ENCODE measurements around the gene PPM1E. TPM values are rescaled to one million over a fixed set of nuclear protein-coding genes. Genes with fewer than 3 reads are reported as not detected.

Gene PPM1E
- total RNA-seq, 1 donor from 2014 or later, result 51.4 TPM

DNA sequence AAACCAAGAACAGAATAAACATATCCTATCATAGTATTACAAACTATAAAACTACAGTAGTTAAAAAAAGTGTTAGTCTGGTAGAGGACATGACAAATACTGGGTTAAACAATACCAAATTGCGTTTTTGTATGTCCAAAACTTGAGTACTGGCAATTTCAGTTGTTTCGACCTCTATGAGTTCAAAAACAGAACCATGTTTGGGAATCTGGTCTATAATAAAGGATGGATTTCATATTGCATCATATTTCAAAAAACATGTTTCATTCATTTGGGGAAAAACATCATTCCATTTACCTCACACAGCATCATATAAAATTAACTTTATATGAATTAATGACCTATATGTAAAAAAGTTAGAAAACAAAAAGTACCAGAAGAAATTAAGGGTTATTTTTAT lies 269.3 kb downstream of the PPM1E start:
- no peak for FAIRE-seq

GRCh38 chr17:59026176-59026939 lies 270.7 kb downstream of the PPM1E start:
- no peak for FAIRE-seq
- DNase-seq (ENCODE audit: low spot score in 2 of 2), result no peak

More for the DNA sequence above, 269.3 kb downstream of the PPM1E start:
- no peak for DNase-seq (ENCODE audit: low spot score in 2 of 2)

GRCh38 chr17:59027750-59028149 lies 272.1 kb downstream of the PPM1E start:
- FAIRE-seq (no peak), DNase-seq (ENCODE audit: low spot score in 2 of 2) (no peak)

- DNase-seq (ENCODE audit: low spot score in 2 of 2), result no peak
- FAIRE-seq, result no peak
These were observed 272.7 kb downstream of the PPM1E start for GRCh38 chr17:59028328-59028727.

DNA sequence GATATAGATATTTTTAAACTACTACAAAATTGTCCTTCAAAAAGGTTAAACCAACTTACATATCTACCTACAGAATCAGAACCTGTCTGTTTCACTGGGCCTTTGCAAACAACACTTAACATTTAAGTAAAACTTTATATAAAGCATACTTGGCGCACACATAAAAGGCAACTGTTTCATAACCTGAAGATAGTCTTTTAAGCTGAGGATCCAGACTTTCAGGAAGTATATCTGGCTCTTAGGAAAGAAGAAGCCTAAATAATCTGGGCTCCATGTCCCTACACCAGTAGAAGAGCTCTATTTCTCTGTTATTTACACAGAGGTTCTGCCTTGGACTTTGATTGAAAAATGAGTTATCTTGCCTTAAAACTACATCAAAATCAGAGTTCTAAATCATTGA lies 275.2 kb downstream of the PPM1E start:
- no peak for FAIRE-seq

More for the DNA sequence above, 275.2 kb downstream of the PPM1E start:
- no peak for DNase-seq (ENCODE audit: low spot score in 2 of 2)

Small RNAs within 50 kb of the gene (small RNA-seq; reads per million reads assigned to genes)
- gene AC025521.1, result not detected
- not detected for gene RF00017
- gene RNU6-518P, result not detected

Other genes with a start within 250 kb of the PPM1E start
- gene MTMR4, start 241.2 kb upstream of the PPM1E start, total RNA-seq, result 126 TPM
- gene TEX14, start 63.8 kb upstream of the PPM1E start, total RNA-seq, result under 0.01 TPM
- gene RAD51C, start 63.3 kb upstream of the PPM1E start, total RNA-seq, result 36.3 TPM

Measured in frontal cortex (tissue), 4 donors.